HCT116 (cell line): ENCODE measurements around the gene SLC6A6. TPM values are rescaled to one million over a fixed set of nuclear protein-coding genes. Genes with fewer than 3 reads are reported as not detected.

Experiments
- ATAC-seq: fragments of 200-7000 bp; cut with Tn5 transposase; 2 replicates; pipeline ENCODE4 v1.9.1; 2020; ENCODE audit warnings: mild to moderate bottlenecking, moderate library complexity
- BruUV-seq: library from RNA; stranded (reverse); fragments of 400-500 nt; replicated peaks from 2 replicates; lab custom pipeline; 2021; lab: Mats Ljungman, UMichigan
- CTCF ChIA-PET: fragments of 300-600 bp; sonication (Branson Sonifier 250); formaldehyde crosslinking; loops from one replicate; lab custom pipeline; 2021; ENCODE audit warnings: antibody characterized with exemption; lab: Charles Lee
- POLR2A ChIA-PET: fragments of 300-600, 350-600 bp; sonication (Branson Sonifier 250); formaldehyde crosslinking; loops from one replicate; lab custom pipeline; 2021; ENCODE audit warnings: antibody characterized with exemption; lab: Charles Lee
- RAD21 ChIA-PET, 2 experiments: fragments of 300-600 bp; sonication (Branson Sonifier 250); formaldehyde crosslinking; loops; one replicate each; lab custom pipeline; 2023; ENCODE audit warnings: low total read pairs in 2 of 2; ENCODE audit not compliant: uncharacterized antibody in 2 of 2, unreplicated experiment in 2 of 2, low non-redundant PET in 1 of 2; lab: Charles Lee
- DNase-seq: peaks from one replicate; pipeline ENCODE4 v3.0.0-alpha.2; 2010; ENCODE audit warnings: low read depth, low spot score
- H2AFZ ChIP-seq: fragments of 200-600 bp; shearing (Covaris generic), sonication (generic); 2 replicates; pipeline ENCODE4 v1.6.1; 2017; ENCODE audit warnings: low read depth, mixed run types, mixed read lengths, antibody characterized with exemption, low read length; ENCODE audit not compliant: poor library complexity, severe bottlenecking
- H3K27ac ChIP-seq: 2 replicates; pipeline ENCODE4 v1.5.1; 2012; ENCODE audit warnings: low read depth, low read length
- H3K27me3 ChIP-seq: fragments of 200-600 bp; sonication (generic); 2 replicates; pipeline ENCODE4 v1.6.1; 2016; ENCODE audit warnings: mixed run types, low read length, mixed read lengths; ENCODE audit not compliant: insufficient read depth
- H3K36me3 ChIP-seq, 2 experiments: fragments of 200-500 bp in 1 of 2; fragments of 200-600 bp in 1 of 2; sonication (Bioruptor generic) in 1 of 2; sonication (generic) in 1 of 2; 2 replicates each; pipeline versions ENCODE4 v1.5.1 to v1.6.1; 2014 to 2016; ENCODE audit warnings: low read length in 2 of 2, inconsistent platforms in 1 of 2, mixed read lengths in 1 of 2, mixed run types in 1 of 2; ENCODE audit not compliant: insufficient read depth in 2 of 2, control insufficient read depth in 1 of 2
- H3K4me1 ChIP-seq, 2 experiments: fragments of 200-600 bp in 1 of 2; sonication (generic) in 1 of 2; 2 replicates each; pipeline versions ENCODE4 v1.5.1 to v1.6.1; 2012 to 2017; ENCODE audit warnings: low read length in 2 of 2, inconsistent platforms in 1 of 2, mild to moderate bottlenecking in 1 of 2, mixed read lengths in 1 of 2, mixed run types in 1 of 2, moderate library complexity in 1 of 2; ENCODE audit not compliant: insufficient read depth in 2 of 2, control insufficient read depth in 1 of 2
- H3K4me2 ChIP-seq: fragments of 200-600 bp; sonication (generic); 2 replicates; pipeline ENCODE4 v1.6.1; 2017; ENCODE audit warnings: mixed run types, low read length, mixed read lengths
- H3K4me3 ChIP-seq, 2 experiments: fragments of 200-600 bp in 1 of 2; sonication (generic) in 1 of 2; replicated peaks in 1 of 2; 2 replicates each; pipeline ENCODE4 v1.5.1; 2011 to 2016; ENCODE audit warnings: low read length in 2 of 2, control low read depth in 1 of 2, low read depth in 1 of 2, mild to moderate bottlenecking in 1 of 2, mixed read lengths in 1 of 2, mixed run types in 1 of 2
- H3K79me2 ChIP-seq: fragments of 200-600 bp; sonication (generic); 2 replicates; pipeline ENCODE4 v1.6.1; 2017; ENCODE audit warnings: mild to moderate bottlenecking, mixed run types, low read length, moderate library complexity, mixed read lengths; ENCODE audit not compliant: insufficient read depth
- H3K9ac ChIP-seq: fragments of 200-600 bp; sonication (generic); 2 replicates; pipeline ENCODE4 v1.6.1; 2016; ENCODE audit warnings: low read length, mixed read lengths
- H3K9me2 ChIP-seq: fragments of 200-600 bp; sonication (generic), shearing (Covaris generic); 2 replicates; pipeline ENCODE4 v1.6.1; 2017; ENCODE audit warnings: mixed run types, mild to moderate bottlenecking, moderate library complexity; ENCODE audit not compliant: insufficient read depth
- H3K9me3 ChIP-seq, 2 experiments: fragments of 200-500 bp in 1 of 2; fragments of 200-600 bp in 1 of 2; sonication (Bioruptor generic) in 1 of 2; sonication (generic) in 1 of 2; 2 replicates each; pipeline ENCODE4 v1.6.1; 2014 to 2017; ENCODE audit warnings: low read length in 2 of 2, mixed read lengths in 2 of 2, inconsistent platforms in 1 of 2, low read depth in 1 of 2, mild to moderate bottlenecking in 1 of 2, mixed run types in 1 of 2, moderate library complexity in 1 of 2; ENCODE audit not compliant: control insufficient read depth in 1 of 2, insufficient read depth in 1 of 2
- H4K20me1 ChIP-seq: fragments of 200-600 bp; sonication (generic), shearing (Covaris generic); 2 replicates; pipeline ENCODE4 v1.6.1; 2017; ENCODE audit warnings: mixed run types, mild to moderate bottlenecking, moderate library complexity; ENCODE audit not compliant: insufficient read depth
- CBX3 ChIP-seq: IDR thresholded peaks from 2 replicates; pipeline ENCODE4 v1.6.1; 2012; ENCODE audit warnings: low read depth
- EGR1 ChIP-seq: IDR thresholded peaks from 2 replicates; pipeline ENCODE4 v1.6.1; 2012; ENCODE audit warnings: low read depth
- EZH2phosphoT487 ChIP-seq: fragments of 200-600 bp; IDR thresholded peaks from 2 replicates; pipeline ENCODE4 v1.6.1; 2018; ENCODE audit warnings: antibody characterized with exemption, borderline replicate concordance
- FOSL1 ChIP-seq: IDR thresholded peaks from 2 replicates; pipeline ENCODE4 v1.6.1; 2012; ENCODE audit warnings: low read depth
- JUND ChIP-seq: IDR thresholded peaks from 2 replicates; pipeline ENCODE4 v1.6.1; 2012
- POLR2A ChIP-seq: IDR thresholded peaks from 2 replicates; pipeline ENCODE4 v1.7.0; 2011; ENCODE audit warnings: borderline replicate concordance; ENCODE audit not compliant: insufficient read depth, insufficient read length; ENCODE audit errors: extremely low read depth
- POLR2AphosphoS5 ChIP-seq: IDR thresholded peaks from 2 replicates; pipeline ENCODE4 v1.6.1; 2011; ENCODE audit warnings: mild to moderate bottlenecking, low read depth, low read length, moderate library complexity
- RAD21 ChIP-seq: IDR thresholded peaks from 2 replicates; pipeline ENCODE4 v1.6.1; 2012; ENCODE audit warnings: low read depth, mild to moderate bottlenecking
- REST ChIP-seq: IDR thresholded peaks from 2 replicates; pipeline ENCODE4 v1.6.1; 2012; ENCODE audit warnings: low read depth
- SIN3A ChIP-seq: IDR thresholded peaks from 2 replicates; pipeline ENCODE4 v1.6.1; 2012; ENCODE audit warnings: low read depth
- SP1 ChIP-seq: IDR thresholded peaks from 2 replicates; pipeline ENCODE4 v1.6.1; 2012; ENCODE audit warnings: low read depth
- SRF ChIP-seq: IDR thresholded peaks from 2 replicates; pipeline ENCODE4 v1.6.1; 2012; ENCODE audit warnings: low read depth
- TCF7L2 ChIP-seq: IDR thresholded peaks from 2 replicates; pipeline ENCODE4 v1.7.0; 2011; ENCODE audit warnings: borderline replicate concordance, inconsistent platforms; ENCODE audit not compliant: insufficient read depth, insufficient read length; ENCODE audit errors: extremely low read depth
- YY1 ChIP-seq: IDR thresholded peaks from 2 replicates; pipeline ENCODE4 v1.6.1; 2011; ENCODE audit warnings: low read length, low read depth, moderate library complexity, mild to moderate bottlenecking; ENCODE audit not compliant: insufficient replicate concordance; ENCODE audit errors: extremely low read depth
- ZNF274 ChIP-seq: fragments of 200-500 bp; sonication (Bioruptor generic); IDR thresholded peaks from 2 replicates; pipeline ENCODE4 v1.6.1; 2014; ENCODE audit warnings: mild to moderate bottlenecking, low read depth, low read length, inconsistent platforms
- intact Hi-C: fragments of 100-400 bp; cut with micrococcal nuclease; formaldehyde crosslinking; loops from 2 replicates; pipeline ENCODE4 v1.10.0; 2022
- total RNA-seq: library from RNA; stranded (reverse); gene quantifications from one replicate; pipeline ENCODE4 v1.2.1, GENCODE V29; 2021; ENCODE audit not compliant: unreplicated experiment
- TF ChIP-seq, protein P1 (sequence below), 3 experiments: fragments of 200-600 bp in 1 of 3; sonication (generic) in 1 of 3; IDR thresholded peaks in 2 of 3; conservative IDR thresholded peaks in 1 of 3; 2 replicates each; pipeline ENCODE4 v1.5.1; 2012 to 2017; ENCODE audit warnings: low read depth in 2 of 3, low read length in 2 of 3, antibody characterized with exemption in 1 of 3, borderline replicate concordance in 1 of 3, control low read depth in 1 of 3, mild to moderate bottlenecking in 1 of 3, mixed read lengths in 1 of 3, mixed run types in 1 of 3, moderate library complexity in 1 of 3; ENCODE audit not compliant: insufficient read depth in 1 of 3
- TF ChIP-seq, protein P2 (sequence below): IDR thresholded peaks from 2 replicates; pipeline ENCODE4 v1.6.1; 2011; ENCODE audit warnings: mild to moderate bottlenecking, low read length, moderate library complexity; ENCODE audit not compliant: insufficient replicate concordance; ENCODE audit errors: extremely low read depth

The SLC6A6 gene
- total RNA-seq, 1 experiment from 2014 or later = 36.3 TPM

DNA sequence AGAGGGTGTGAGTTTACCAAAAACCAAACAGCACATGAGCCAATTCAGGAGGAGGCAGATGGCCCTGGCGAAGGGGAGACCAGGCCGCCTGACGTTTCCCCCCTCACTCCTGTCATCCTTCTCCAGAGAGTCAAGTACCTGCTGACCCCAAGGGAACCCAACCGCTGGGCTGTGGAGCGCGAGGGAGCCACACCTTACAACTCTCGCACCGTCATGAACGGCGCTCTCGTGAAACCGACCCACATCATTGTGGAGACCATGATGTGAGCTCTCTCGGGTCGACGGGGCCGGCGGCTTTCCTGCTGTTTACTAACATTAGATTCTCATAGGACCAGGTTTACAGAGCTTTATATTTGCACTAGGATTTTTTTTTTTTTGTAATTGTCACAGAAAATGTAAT is 82.3 kb downstream of the SLC6A6 start:
- POLR2A ChIA-PET = no interaction called here
- no peak overlapping the region for H3K9ac ChIP-seq
- RAD21 ChIA-PET = no interaction called here
- intact Hi-C loops = no loop called here
- no peaks in the 10 kb centered on the region for H4K20me1 ChIP-seq
- H3K4me2 ChIP-seq = no peak overlapping the region
- DNase-seq (no peak), ATAC-seq (no peak)
- H2AFZ ChIP-seq = no peak overlapping the region
- H3K9me2 ChIP-seq = no peaks in the 10 kb centered on the region
- no peak overlapping the region for H3K27ac ChIP-seq
- H3K79me2 ChIP-seq = no peaks in the 10 kb centered on the region
- CTCF ChIA-PET = no interaction called here
- H3K36me3 ChIP-seq = peaks cover 11 to 25% of the 10 kb centered on the region in 2 experiments; a peak in 3 of 4 replicates
- no peaks in the 10 kb centered on the region for H3K4me1 ChIP-seq
- no peaks in the 10 kb centered on the region for H3K27me3 ChIP-seq
- TF ChIP-seq RAD21 = no peak
- TF ChIP-seq, protein P1, sequence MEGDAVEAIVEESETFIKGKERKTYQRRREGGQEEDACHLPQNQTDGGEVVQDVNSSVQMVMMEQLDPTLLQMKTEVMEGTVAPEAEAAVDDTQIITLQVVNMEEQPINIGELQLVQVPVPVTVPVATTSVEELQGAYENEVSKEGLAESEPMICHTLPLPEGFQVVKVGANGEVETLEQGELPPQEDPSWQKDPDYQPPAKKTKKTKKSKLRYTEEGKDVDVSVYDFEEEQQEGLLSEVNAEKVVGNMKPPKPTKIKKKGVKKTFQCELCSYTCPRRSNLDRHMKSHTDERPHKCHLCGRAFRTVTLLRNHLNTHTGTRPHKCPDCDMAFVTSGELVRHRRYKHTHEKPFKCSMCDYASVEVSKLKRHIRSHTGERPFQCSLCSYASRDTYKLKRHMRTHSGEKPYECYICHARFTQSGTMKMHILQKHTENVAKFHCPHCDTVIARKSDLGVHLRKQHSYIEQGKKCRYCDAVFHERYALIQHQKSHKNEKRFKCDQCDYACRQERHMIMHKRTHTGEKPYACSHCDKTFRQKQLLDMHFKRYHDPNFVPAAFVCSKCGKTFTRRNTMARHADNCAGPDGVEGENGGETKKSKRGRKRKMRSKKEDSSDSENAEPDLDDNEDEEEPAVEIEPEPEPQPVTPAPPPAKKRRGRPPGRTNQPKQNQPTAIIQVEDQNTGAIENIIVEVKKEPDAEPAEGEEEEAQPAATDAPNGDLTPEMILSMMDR (IDR thresholded peaks at IDR 0.05 in 2 of 3, conservative IDR thresholded peaks at IDR 0.05 in 1 of 3; ENCODE audit: borderline replicate concordance in 1 of 3, insufficient read depth in 1 of 3, low read depth in 2 of 3, low read length in 2 of 3) = no peak
- TF ChIP-seq EGR1 = no peak
- TF ChIP-seq ZNF274 = no peak
- TF ChIP-seq FOSL1 = no peak
- no peak for TF ChIP-seq JUND
- TF ChIP-seq, protein P2, sequence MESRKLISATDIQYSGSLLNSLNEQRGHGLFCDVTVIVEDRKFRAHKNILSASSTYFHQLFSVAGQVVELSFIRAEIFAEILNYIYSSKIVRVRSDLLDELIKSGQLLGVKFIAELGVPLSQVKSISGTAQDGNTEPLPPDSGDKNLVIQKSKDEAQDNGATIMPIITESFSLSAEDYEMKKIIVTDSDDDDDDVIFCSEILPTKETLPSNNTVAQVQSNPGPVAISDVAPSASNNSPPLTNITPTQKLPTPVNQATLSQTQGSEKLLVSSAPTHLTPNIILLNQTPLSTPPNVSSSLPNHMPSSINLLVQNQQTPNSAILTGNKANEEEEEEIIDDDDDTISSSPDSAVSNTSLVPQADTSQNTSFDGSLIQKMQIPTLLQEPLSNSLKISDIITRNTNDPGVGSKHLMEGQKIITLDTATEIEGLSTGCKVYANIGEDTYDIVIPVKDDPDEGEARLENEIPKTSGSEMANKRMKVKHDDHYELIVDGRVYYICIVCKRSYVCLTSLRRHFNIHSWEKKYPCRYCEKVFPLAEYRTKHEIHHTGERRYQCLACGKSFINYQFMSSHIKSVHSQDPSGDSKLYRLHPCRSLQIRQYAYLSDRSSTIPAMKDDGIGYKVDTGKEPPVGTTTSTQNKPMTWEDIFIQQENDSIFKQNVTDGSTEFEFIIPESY = no peak
- no peak for TF ChIP-seq SIN3A
- no peak for TF ChIP-seq POLR2AphosphoS5
- no peak for TF ChIP-seq YY1
- TF ChIP-seq SP1 = no peak
- no peak for TF ChIP-seq EZH2phosphoT487
- TF ChIP-seq CBX3 = no peak
- TF ChIP-seq TCF7L2 = no peak
- TF ChIP-seq POLR2A = no peak
- TF ChIP-seq REST = no peak
- no peak for TF ChIP-seq SRF
- H3K9me3 ChIP-seq = no peaks in the 10 kb centered on the region
- H3K4me3 ChIP-seq = no peak overlapping the region
- no TSS peak for BruUV-seq
